Activated CD4-positive, alpha-beta T cell treated with anti-CD3 and anti-CD28 coated beads, Interleukin-2, amount 10 ng/mL, durations not matched to agents 24 days and 14 days (primary cell): Measurements from ENCODE around the gene SORCS3. TPM values are rescaled to one million over a fixed set of nuclear protein-coding genes. Genes with fewer than 3 reads are reported as not detected.
"Not testable (repeated sequence)": the region's sequence is repeated elsewhere in the genome, so short reads cannot be mapped to it uniquely, and the experiment has no call there.

ENCODE experiments used
- DNase-seq: peaks from one replicate; pipeline ENCODE4 v3.0.0; 2022
- H3K27ac Mint-ChIP-seq: one replicate; pipeline ENCODE4 v1.8.0; 2022; ENCODE audit warnings: mild to moderate bottlenecking, mixed read lengths
- H3K27me3 Mint-ChIP-seq: one replicate; pipeline ENCODE4 v1.8.0; 2022; ENCODE audit warnings: mixed read lengths
- H3K36me3 Mint-ChIP-seq: one replicate; pipeline ENCODE4 v1.8.0; 2022; ENCODE audit warnings: low read depth, mild to moderate bottlenecking, mixed read lengths
- H3K4me1 Mint-ChIP-seq: one replicate; pipeline ENCODE4 v1.8.0; 2021; ENCODE audit warnings: mixed read lengths
- H3K4me3 Mint-ChIP-seq: one replicate; pipeline ENCODE4 v1.8.0; 2022; ENCODE audit warnings: mild to moderate bottlenecking, moderate library complexity, mixed read lengths
- H3K9me3 Mint-ChIP-seq: one replicate; pipeline ENCODE4 v1.8.0; 2021; ENCODE audit warnings: mixed read lengths
- intact Hi-C: fragments of 100-400 bp; cut with micrococcal nuclease; formaldehyde crosslinking; loops from one replicate; pipeline ENCODE4 v1.15.1; 2023
- total RNA-seq: library from RNA; stranded (reverse); gene quantifications from 2 replicates; pipeline ENCODE4 v1.2.3, GENCODE V29; 2022

The SORCS3 gene
- total RNA-seq, 1 donor from 2014 or later = not detected

DNA sequence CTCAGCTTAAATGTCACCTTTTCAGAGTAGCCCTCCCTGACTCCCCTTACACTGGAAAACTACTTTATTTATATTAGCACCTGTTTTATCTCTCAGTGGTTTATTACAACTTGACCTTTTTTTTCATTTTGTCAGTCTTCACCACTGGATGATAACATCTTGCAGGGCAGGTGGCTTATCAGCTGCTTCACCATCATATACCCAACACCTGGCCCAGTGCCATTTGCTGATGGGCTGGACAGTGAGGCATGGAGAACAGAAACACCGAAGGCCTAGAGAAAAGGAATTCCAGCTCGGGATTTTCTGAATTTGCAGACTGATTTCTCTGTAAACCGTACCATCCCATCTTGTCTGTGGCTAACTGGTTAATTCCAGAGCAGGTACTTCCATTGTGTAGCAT lies 48.5 kb downstream of the SORCS3 start:
- no peak for DNase-seq
- H3K9me3 Mint-ChIP-seq = no peaks in the 10 kb centered on the region
- no peaks in the 10 kb centered on the region for H3K4me1 Mint-ChIP-seq
- H3K36me3 Mint-ChIP-seq = no peaks in the 10 kb centered on the region
- no peak overlapping the region for H3K27ac Mint-ChIP-seq
- intact Hi-C loops = no loop called here
- H3K4me3 Mint-ChIP-seq = no peak overlapping the region
- no peaks in the 10 kb centered on the region for H3K27me3 Mint-ChIP-seq

DNA sequence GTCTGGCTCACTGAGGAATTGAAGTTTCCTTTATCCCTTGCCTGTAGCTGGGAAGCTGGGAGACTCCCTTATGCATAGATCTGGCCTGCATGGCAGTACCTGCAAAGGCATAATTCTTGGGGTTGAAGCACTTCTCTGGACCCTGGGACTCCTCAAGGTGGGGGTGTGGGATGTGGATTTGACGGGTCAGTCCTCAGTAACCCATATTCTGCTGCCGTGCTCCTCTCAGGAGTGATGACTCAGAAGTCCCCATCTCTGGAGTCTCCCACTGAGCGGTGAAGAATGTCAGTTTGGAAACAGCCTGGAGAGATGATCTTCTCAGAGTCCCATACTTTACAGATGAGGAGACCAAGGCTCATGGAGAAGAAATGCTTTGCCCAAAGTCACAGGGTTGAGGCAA lies 49.0 kb downstream of the SORCS3 start:
- Mint-ChIP-seq H3K27me3 (no peaks in the 10 kb centered on the region), H3K4me1 (no peaks in the 10 kb centered on the region), H3K36me3 (no peaks in the 10 kb centered on the region), H3K4me3 (no peak overlapping the region), H3K9me3 (no peaks in the 10 kb centered on the region), H3K27ac (no peak overlapping the region)
- intact Hi-C loops = no loop called here
- no peak for DNase-seq

- H3K4me1 Mint-ChIP-seq = no peaks in the 10 kb centered on the region
- no peak overlapping the region for H3K27ac Mint-ChIP-seq
Measured at GRCh38 chr10:104690959-104691358, 49.9 kb downstream of the SORCS3 start.

GRCh38 chr10:104694074-104694473 lies 53.0 kb downstream of the SORCS3 start:
- no peaks in the 10 kb centered on the region for H3K4me1 Mint-ChIP-seq
- H3K27me3 Mint-ChIP-seq = no peaks in the 10 kb centered on the region
- DNase-seq = no peak
- no peak overlapping the region for H3K4me3 Mint-ChIP-seq
- no peaks in the 10 kb centered on the region for H3K36me3 Mint-ChIP-seq
- H3K27ac Mint-ChIP-seq = no peak overlapping the region
- H3K9me3 Mint-ChIP-seq = no peaks in the 10 kb centered on the region
- intact Hi-C loops = no loop called here

More at GRCh38 chr10:104690959-104691358, 49.9 kb downstream of the SORCS3 start:
- intact Hi-C loops = no loop called here
- Mint-ChIP-seq H3K4me3 (no peak overlapping the region), H3K36me3 (no peaks in the 10 kb centered on the region), H3K9me3 (no peaks in the 10 kb centered on the region), H3K27me3 (no peaks in the 10 kb centered on the region)
- DNase-seq = no peak

GRCh38 chr10:104703262-104703661 lies 62.2 kb downstream of the SORCS3 start:
- H3K4me3 Mint-ChIP-seq, H3K4me1 Mint-ChIP-seq, H3K36me3 Mint-ChIP-seq, intact Hi-C loops, H3K27ac Mint-ChIP-seq, DNase-seq, H3K27me3 Mint-ChIP-seq, H3K9me3 Mint-ChIP-seq: not testable (repeated sequence)

GRCh38 chr10:104706886-104707285 lies 65.8 kb downstream of the SORCS3 start:
- Mint-ChIP-seq H3K27me3 (peaks cover 2% of the 10 kb centered on the region), H3K9me3 (no peaks in the 10 kb centered on the region), H3K4me1 (no peaks in the 10 kb centered on the region), H3K27ac (no peak overlapping the region), H3K4me3 (no peak overlapping the region), H3K36me3 (no peaks in the 10 kb centered on the region)
- no peak for DNase-seq
- intact Hi-C loops = no loop called here

DNA sequence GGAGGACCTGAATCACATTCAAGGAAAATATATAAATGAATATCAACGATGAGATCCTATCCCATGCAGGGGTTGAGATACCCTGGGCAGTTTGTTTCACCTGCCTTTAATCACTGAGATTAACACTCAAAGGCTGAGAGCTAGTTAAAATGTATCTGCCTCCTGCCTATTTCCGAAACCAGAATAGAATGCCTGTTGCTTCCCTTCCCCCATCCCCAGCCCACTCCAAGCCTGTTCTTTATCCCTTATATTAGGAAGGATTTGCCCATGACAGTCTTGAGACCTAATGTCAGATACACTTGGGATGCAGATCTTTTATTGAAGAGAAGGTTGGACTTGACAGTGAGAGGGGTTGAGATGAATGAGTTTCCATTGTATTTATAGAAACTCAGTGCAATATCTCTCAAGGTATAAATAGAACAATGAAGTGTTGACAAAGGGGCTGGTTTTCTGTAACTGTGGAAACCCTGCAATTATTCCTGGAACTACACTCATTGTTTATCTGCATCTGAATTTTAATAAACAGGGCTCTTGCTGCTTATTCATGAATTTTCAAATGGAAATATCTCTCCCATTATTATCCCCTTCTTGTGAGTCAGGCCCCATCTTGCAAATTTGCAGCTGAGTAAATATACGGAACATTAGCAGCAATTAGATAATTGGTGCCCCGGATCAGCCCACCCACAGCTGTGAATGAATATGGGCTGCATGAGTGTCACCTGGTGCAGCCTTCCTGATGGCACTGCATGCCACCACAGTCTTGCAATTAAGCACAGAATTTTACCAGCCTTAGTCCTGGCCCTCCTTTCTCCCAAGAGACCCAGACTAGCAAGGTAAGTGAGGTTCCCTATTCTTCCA lies 66.7 kb downstream of the SORCS3 start:
- intact Hi-C loops = no loop called here
- Mint-ChIP-seq H3K4me3 (no peak overlapping the region), H3K27ac (no peak overlapping the region), H3K27me3 (peaks cover 5% of the 10 kb centered on the region), H3K9me3 (no peaks in the 10 kb centered on the region), H3K36me3 (no peaks in the 10 kb centered on the region), H3K4me1 (no peaks in the 10 kb centered on the region)
- DNase-seq = no peak

DNA sequence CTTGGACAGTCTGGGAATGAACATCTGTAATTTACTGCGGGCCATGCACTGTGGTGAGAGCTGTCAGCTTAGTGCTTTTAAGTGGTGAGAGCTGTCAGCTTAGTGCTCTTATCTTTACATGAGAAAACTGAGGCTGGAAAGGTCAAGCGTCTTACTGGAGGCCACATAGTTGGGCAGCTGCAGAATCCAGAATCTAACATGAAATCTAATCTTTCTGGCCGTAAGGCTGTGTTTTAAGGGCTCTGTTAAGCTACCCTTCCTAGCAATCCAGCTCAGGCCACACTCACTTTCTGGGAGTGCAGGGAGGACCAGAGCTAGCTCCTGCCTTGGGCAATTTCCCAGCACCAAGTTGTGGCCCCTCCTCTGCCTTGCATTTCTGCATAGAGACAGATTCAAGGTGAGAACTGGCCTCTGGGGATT lies 70.2 kb downstream of the SORCS3 start:
- Mint-ChIP-seq H3K9me3 (no peaks in the 10 kb centered on the region), H3K4me3 (no peak overlapping the region), H3K27me3 (peaks cover 5% of the 10 kb centered on the region), H3K36me3 (no peaks in the 10 kb centered on the region), H3K27ac (no peak overlapping the region), H3K4me1 (no peaks in the 10 kb centered on the region)
- intact Hi-C loops = no loop called here
- no peak for DNase-seq

- DNase-seq, H3K27ac Mint-ChIP-seq, intact Hi-C loops, H3K36me3 Mint-ChIP-seq, H3K27me3 Mint-ChIP-seq, H3K4me3 Mint-ChIP-seq, H3K4me1 Mint-ChIP-seq, H3K9me3 Mint-ChIP-seq: not testable (repeated sequence)
Measured at GRCh38 chr10:104730593-104730992, 89.5 kb downstream of the SORCS3 start.

GRCh38 chr10:104731192-104731591 lies 90.1 kb downstream of the SORCS3 start:
- H3K4me3 Mint-ChIP-seq = no peak overlapping the region
- DNase-seq = no peak
- H3K27ac Mint-ChIP-seq = no peak overlapping the region
- no peaks in the 10 kb centered on the region for H3K36me3 Mint-ChIP-seq
- no peaks in the 10 kb centered on the region for H3K4me1 Mint-ChIP-seq
- H3K9me3 Mint-ChIP-seq = no peaks in the 10 kb centered on the region
- H3K27me3 Mint-ChIP-seq = peaks cover 10% of the 10 kb centered on the region
- intact Hi-C loops = no loop called here

DNA sequence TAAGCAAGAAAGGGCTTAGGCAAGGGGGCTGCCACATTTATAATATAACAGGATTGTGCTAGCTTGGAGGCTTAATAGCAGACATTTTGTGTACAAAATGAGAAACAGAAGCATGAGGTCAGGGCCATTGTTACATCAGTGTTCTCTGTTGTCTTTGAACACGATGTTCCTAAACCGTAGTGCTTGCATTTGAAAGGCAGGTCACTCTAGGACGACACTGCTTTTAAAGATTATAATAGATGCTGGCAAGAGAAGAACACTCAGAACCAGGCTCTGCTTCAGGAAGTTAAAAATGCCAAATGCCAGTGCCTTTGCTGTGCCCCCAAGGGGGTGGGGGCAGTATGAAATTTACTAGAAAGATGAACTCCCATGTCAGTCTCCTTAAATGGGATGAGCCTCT lies 91.1 kb downstream of the SORCS3 start:
- H3K27me3 Mint-ChIP-seq = peaks cover 10% of the 10 kb centered on the region
- no peak for DNase-seq
- no peaks in the 10 kb centered on the region for H3K9me3 Mint-ChIP-seq
- intact Hi-C loops = no loop called here
- no peaks in the 10 kb centered on the region for H3K4me1 Mint-ChIP-seq
- no peak overlapping the region for H3K4me3 Mint-ChIP-seq
- no peak overlapping the region for H3K27ac Mint-ChIP-seq
- H3K36me3 Mint-ChIP-seq = no peaks in the 10 kb centered on the region

- Mint-ChIP-seq H3K27ac (no peak overlapping the region), H3K4me1 (no peaks in the 10 kb centered on the region), H3K27me3 (peaks cover 7% of the 10 kb centered on the region), H3K9me3 (no peaks in the 10 kb centered on the region), H3K4me3 (no peak overlapping the region), H3K36me3 (no peaks in the 10 kb centered on the region)
- intact Hi-C loops = no loop called here
- DNase-seq = no peak
Measured at GRCh38 chr10:104734433-104734832, 93.3 kb downstream of the SORCS3 start.

DNA sequence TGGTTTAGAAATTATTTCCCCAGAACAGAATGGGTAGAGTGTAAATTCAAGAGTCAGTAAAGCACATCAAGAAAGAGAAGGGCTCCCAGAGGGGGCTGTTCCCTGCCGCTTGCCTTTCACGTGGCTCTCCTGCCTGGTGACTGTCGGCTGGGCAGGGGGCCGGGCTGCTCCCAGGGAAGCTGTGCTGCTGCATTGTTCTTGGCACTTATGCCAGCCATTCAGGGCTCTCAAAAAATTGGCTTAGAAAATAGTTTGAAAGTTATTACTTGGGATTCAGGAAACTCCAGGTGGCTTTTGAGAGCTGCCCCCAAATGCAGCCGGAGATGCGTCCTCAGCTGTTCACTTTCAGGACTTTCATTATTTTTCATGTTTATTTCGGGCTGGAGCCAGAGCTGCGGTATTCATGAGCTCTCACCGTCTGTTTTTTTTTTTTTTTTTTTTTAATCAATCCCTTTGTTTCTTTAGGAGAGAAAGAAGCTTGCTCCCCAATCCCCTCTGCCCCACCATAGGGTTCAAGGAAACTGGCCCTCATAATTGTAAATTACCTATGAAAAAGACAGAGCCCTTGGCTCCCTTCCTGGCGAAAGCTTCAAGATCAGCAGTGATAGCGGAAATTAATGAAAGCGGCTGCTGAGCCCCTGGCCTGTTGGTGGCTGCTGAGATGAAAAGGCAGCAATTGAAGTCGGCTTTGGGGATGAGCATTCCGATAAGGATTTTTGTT lies 94.1 kb downstream of the SORCS3 start:
- H3K9me3 Mint-ChIP-seq = no peaks in the 10 kb centered on the region
- intact Hi-C loops = no loop called here
- H3K27me3 Mint-ChIP-seq = peaks cover 7% of the 10 kb centered on the region
- no peak for DNase-seq
- H3K4me3 Mint-ChIP-seq = no peak overlapping the region
- no peak overlapping the region for H3K27ac Mint-ChIP-seq
- no peaks in the 10 kb centered on the region for H3K4me1 Mint-ChIP-seq
- H3K36me3 Mint-ChIP-seq = no peaks in the 10 kb centered on the region

- no peaks in the 10 kb centered on the region for H3K4me1 Mint-ChIP-seq
- H3K27ac Mint-ChIP-seq = no peak overlapping the region
- H3K36me3 Mint-ChIP-seq = no peaks in the 10 kb centered on the region
- no peaks in the 10 kb centered on the region for H3K9me3 Mint-ChIP-seq
- no peak for DNase-seq
- intact Hi-C loops = no loop called here
- H3K4me3 Mint-ChIP-seq = no peak overlapping the region
- H3K27me3 Mint-ChIP-seq = peaks cover 7% of the 10 kb centered on the region
Measured at GRCh38 chr10:104735757-104736391, 94.8 kb downstream of the SORCS3 start.
